SHP77 treated with DMSO at 0.1 percent for 48 hours (cell line): ENCODE data around the gene IFT80.
A peak's percentile ranks its signal among the peaks of the same experiment; 100 is the strongest.

Experiments used
- DNase-seq: peaks from one replicate; lab custom pipeline; 2025; lab: John Stamatoyannopoulos, UW

The IFT80 gene

DNA sequence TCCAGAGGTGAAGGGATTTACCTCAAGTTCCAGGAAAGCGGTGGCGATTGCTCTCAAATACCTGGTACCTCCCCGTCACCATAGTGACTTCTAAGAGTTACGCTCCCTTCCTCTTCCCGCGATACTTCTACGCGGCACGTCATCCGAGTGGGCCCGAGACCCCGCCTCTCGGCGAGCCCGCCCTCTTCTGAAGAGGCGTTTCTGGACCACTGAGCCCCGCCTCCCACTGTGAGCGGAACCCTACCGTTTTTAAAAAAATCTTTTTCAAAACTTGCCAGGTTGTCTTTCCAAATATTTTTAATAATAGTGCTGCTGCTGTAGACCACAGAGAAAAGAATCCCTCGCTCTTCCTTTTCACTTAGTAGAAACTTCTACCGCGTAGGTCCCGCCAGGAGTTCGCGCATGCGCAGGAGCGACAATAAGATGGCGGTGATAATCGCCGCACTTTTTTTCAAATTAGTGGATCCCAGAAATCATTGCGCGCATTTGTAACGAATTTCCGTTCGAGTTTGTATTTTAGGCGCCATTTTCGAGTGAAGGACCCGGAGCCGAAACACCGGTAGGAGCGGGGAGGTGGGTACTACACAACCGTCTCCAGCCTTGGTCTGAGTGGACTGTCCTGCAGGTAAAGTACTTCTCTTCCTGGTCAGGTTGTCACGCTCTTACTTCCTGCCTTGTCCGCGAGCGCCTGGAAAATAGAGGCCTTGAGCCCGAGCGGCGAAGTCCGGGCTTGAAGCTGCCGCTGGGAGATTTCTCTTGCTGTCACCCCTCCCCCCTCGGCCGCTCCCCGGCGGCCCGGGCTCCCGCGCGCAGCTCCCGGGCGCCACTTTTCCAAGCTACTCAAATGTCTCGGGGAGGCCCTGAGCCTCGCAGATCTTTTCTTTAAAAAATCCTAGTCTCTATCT lies at the start of gene IFT80, which contains the start of gene SMC4:
TSS of gene IFT80 (minus strand) at position 101 of the 905 bp plus-strand sequence. CDS start 14,625 bp downstream, outside the sequence.
TSS of gene SMC4 (plus strand) at position 526 of the 905 bp plus-strand sequence. CDS start 1,177 bp downstream, outside the sequence.
- DNase-seq, result peak; percentile 92

- DNase-seq, result no peak
Observed at GRCh38 chr3:160447544-160447943, 48.5 kb upstream of the IFT80 start.

DNA sequence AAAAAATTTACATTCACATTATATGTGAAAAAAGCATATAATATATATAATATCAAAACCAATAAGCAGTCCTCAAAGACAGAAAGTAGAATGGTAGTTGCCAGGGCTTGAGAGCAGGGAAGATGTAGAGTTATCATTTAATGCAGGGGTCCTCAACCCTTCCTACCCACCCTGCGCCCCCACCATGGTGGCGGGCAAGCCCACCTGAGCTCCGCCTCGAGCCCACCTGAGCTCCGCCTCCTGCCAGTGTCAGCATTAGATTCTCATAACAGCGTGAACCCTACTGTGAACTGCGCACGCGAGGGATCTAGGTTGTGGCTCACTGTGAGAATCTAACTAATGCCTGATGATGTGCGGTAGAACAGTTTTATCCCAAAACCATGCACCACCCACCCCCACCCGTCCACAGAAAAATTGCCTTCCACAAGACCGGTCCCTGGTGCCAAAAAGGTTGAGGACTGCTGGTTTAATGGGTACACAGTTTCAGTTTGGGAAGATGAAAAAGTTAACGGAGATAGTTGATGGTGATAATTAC lies 47.6 kb upstream of the IFT80 start:
- DNase-seq, result no peak

DNA sequence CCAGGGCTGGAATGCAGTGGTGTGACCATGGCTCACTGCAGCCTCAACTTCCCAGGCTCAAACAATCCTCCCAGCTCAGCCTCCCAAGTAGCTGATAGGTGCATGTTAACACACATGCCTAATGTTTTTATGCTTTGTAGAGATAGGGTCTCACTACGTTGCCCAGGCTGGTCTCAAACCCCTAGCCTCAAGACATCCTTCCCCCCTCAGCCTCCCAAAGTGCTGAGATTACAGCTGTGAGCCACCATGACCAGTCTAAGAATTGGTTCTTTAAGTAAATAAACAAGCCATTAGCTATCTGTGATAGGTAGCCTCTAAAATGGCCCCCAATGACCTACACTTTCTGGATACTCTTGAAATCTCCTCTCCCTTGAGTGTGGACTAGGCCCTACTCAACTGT lies 46.8 kb upstream of the IFT80 start:
- DNase-seq, result no peak

- DNase-seq, result no peak
Observed at GRCh38 chr3:160444411-160444810, 45.4 kb upstream of the IFT80 start.

GRCh38 chr3:160440687-160441086 lies 41.7 kb upstream of the IFT80 start:
- DNase-seq, result no peak

DNA sequence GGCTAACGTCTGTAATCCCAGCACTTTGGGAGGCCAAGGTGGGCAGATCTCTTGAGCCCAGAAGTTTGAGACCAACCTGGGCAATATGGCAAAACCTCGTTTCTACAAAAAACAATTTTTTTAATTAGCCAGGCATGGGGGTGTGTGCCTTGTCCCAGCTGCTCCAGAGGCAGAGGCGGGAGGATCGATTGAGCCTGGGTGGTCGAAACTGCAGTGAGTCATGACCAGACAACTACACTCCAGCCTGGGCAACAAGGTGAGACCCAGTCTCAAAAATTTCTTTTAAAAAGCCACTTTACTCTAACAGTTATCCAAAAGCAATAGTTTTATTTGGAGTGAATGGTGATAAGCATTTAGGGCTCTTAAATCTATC lies 38.0 kb upstream of the IFT80 start:
- DNase-seq, result no peak

DNA sequence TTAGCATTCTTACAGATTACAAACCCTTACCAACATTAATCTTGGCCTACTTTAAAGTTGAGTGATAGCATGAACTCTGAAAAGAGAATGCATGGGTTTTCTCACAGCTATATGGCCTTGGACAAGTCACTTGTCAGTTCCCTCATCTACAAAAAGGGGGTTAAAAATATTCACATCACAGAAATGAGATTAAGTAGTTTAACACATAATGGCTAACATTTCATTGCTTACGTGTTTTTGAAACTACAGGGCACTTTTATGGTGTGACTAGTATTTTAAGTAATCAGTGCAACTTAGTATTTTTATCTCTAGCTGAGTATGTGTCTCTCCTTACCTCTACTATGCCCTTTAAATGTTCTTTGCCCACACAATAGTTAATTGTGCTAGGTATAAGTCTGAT lies 36.7 kb upstream of the IFT80 start:
- no peak for DNase-seq

DNA sequence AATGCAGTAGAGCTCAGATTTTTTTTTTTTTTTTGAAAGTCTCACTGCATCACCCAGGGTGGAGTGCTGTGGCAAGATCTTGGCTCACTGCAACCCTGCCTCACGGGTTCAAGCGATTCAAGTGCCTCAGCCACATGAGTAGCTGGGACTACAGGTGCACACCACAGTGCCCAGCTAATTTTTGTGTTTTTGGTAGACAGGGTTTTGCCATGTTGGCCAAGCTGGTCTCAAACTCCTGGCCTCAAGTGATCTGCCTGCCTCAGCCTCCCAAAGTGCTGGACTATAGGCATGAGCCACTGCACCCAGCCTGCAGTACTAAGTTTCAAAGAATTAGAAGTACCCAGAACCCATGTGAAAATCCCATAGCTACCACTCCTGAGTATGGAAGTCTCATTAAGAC lies 36.1 kb upstream of the IFT80 start:
- no peak for DNase-seq

DNA sequence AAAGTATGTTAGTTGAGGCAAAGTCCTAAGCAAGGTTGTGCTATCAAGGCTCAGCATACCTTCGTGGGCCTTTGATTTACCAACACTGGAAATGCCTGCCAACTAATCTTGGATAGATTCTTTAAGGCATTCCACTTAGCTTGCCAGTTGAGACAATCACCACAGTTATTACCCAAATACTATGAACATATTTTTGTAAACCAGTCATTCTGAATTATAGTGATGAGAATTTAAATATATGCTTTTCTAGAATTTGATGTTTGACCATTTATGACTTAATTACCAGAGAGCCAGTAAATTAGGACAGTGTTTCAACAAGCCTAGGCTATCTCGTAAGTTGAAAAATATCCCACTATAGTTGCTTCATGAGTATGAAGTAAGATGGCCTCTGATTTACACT lies 35.0 kb upstream of the IFT80 start:
- DNase-seq, result no peak

- DNase-seq, result no peak
Observed at GRCh38 chr3:160427832-160428424, 28.9 kb upstream of the IFT80 start.

DNA sequence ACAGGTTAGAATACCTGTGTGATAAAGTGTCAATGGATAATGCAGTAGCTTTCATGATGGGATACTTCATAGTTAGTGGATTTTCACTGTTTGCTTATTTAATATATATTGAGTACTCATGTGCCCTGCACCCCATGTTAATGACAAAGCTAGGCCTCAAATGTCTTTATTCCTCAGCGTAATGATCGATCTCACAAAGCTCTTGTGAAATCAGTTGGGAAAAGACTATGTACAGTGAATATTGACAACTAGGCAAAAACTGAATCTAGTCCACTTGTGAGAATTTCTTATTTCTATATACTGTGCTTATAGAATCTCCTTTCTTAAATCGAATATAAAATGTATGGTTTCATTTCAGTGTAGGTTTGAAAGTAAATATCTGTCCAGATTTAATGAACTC lies 18.3 kb upstream of the IFT80 start:
- DNase-seq, result no peak

DNA sequence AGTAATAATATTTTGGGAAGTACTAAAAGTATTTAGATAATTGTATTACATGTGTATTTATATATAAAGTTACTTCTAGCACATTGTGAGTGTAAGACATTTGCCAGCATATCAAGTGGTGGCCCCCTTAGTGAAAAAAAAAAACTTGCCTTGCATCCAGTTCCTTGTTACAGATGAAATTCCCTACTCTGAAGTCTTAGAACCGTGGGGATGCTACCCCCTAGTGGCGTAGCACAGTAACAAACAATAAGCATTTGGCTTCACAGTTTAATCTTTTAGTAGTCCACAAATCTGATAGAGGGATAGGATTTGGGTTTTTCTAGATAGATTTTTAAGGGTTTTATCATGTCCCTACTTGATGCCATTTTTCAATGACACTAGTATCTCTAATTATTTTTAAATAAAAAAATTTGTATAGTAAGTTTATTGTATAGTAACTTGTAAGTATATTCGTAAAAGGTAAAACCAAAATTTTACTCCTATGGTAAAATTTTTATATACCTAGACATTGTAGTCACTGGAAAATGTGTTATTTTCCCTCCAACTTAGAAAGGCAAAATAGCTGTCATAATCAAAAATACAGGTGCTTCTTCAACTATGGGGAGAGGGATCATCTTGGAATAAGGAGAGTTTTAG lies 14.7 kb upstream of the IFT80 start:
- peak; percentile 13 for DNase-seq

DNA sequence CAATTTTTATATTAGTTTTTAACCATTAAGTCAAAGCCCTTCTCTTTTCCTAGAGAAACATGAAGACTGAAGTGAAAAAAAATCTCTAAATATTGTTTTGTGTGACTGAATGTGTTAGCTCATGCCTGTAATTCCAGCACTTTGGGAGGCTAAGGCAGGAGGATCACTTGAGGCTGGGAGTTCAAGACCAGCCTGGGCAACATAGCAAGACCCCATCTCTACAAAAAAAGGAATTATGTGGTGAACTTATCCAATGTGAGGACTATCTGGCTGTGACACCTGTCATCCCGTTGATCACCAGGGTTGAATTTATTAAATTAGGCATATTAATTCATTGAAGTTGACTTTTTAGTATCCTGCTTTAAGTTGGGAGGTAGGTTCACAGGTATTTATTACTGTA lies 13.5 kb upstream of the IFT80 start:
- DNase-seq, result no peak

DNA sequence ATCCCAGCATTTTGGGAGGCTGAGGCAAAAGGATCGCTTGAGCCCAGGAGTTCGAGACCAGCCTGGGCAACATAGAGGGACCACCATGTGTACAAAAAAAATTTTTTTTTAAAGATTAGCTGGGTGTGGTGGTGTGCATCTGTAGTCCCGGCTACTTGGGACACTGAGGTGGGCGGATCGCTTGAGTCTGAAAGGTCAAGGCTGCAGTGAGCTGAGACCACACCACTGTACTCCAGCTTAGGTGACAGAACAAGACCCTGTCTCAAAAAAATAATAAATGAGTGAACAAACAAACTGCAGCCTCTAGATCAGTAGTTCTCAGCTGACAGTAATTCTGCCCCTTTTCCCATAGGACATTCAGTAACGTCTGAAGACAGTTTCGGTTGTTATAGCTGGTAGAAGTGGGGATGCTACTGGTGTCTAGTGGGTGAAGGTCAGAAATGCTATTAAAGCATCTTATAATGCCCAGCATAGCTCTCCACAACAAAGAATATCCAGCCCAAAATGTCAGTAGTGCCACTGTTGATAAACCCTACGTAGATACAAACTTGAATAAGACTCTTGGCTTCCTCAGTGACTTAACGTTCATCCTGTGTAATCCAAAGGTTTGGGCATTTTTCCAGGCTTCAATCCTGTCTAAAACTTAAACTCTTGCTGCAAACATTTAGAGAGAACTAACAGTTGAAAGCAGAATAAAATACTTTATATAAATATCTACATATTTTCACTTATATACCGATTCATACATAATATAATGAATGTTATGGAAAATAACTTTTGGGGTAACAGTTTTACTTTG lies 11.0 kb upstream of the IFT80 start:
- no peak for DNase-seq

DNA sequence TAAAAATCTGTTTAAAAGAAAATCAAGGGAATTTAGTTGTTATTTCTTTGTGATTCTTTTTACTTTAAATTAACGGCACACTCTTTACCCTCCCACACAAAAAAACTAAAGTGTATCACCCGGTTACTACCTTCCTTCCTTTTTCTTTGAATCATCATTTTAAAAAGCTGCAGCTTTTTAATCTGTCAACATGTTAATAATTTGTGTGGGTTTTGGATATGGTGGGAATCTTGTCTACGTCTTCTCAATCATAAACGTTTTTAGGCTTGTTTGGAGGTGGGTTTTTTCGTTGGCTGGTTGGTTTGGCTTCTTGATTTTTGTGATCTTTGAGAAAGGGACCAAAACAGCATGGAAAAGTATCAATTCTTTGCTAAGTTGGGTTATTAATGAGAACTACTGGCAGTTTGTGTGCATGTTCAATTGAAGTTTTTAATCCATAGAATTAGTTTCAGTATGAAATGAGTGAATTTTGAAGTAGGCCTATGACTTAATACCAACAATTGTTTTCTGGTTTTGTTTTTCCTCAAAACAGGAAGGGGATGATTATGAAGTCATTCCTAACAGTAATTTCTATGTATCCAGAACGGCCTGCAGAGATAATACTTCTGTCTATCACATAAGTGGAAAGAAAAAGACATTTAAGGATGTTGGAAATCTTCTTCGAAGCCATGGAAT lies 4.9 kb upstream of the IFT80 start:
- no peak for DNase-seq

DNA sequence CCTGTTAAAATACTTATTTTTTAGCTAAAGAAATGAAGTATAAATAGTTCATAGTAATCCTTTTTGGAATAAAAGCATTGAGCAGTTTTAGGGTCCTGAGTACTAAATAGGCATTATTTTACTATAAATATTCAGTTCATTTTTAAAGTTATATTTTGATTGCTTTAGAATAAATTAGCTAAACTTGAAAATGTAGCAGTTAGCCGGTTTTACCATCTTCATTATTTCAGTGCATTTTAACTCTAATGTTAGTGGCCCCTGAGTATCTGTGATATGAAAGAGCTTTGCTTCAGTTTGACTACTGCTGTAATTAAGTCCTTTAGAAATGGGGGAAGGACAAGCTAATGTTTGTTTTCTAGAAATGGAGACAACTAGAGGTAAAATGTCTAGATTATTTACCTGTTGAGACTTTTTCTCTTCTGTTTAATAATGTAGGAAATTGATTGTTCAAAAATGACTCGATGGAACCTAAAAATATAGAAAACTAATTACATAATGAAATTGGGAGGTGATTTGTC lies 4.1 kb upstream of the IFT80 start:
- DNase-seq, result no peak

- DNase-seq, result no peak
Observed at GRCh38 chr3:160402221-160403027, 3.4 kb upstream of the IFT80 start.

DNA sequence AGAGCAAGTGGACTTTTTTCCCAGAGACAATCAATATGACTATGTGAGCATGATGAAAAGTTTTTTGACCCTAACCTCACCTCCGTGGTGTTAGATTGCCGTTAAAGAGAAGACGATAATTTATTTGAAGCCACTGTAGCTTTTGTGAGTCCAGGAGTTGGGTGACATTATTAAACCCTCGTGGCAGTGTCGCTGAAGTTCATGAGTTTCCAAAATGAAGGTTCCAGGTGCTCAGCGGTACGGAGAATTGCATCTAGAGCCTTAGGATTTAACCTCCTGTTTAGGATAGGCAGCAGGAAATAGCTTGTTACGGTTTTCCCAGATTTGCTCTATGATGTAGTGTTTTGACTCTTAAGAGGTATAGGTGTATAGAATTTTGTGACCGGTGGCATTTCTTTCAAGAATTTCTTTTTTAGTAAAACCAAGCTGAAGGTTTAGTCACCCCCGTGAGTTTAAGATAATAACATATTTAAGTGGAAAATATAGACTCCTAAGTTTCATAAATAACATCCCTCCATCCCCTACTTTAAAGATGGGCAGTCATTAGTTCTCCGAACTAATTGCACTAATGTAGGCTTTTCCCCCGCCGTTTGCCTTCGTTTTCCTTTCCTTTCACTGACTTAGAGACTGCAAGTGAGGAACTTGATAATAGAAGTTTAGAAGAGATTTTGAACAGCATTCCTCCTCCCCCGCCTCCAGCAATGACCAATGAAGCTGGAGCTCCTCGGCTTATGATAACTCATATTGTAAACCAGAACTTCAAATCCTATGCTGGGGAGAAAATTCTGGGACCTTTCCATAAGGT lies 2.5 kb upstream of the IFT80 start:
- DNase-seq, result no peak
